SJCRH30 (cell line): ENCODE results near the gene LMBRD2. TPM values are rescaled to one million over a fixed set of nuclear protein-coding genes. Genes with fewer than 3 reads are reported as not detected.

Experiments
- DNase-seq, 2 experiments: peaks; one replicate each; pipeline ENCODE4 v3.0.0-alpha.2; 2015 to 2020
- H3K27ac ChIP-seq: fragments of 250-450 bp; sonication (Bioruptor Pico); 2 replicates; pipeline ENCODE4 v1.5.1; 2020; ENCODE audit warnings: mild to moderate bottlenecking, moderate library complexity
- H3K27me3 ChIP-seq: fragments of 250-450 bp; sonication (Bioruptor Pico); 2 replicates; pipeline ENCODE4 v1.5.1; 2020; ENCODE audit warnings: mild to moderate bottlenecking, moderate library complexity
- H3K36me3 ChIP-seq: fragments of 250-450 bp; sonication (Bioruptor Pico); 2 replicates; pipeline ENCODE4 v1.5.1; 2020; ENCODE audit warnings: mild to moderate bottlenecking, moderate library complexity
- H3K4me1 ChIP-seq: fragments of 250-450 bp; sonication (Bioruptor Pico); 2 replicates; pipeline ENCODE4 v1.5.1; 2020; ENCODE audit warnings: mild to moderate bottlenecking, moderate library complexity
- H3K4me3 ChIP-seq: fragments of 250-450 bp; sonication (Bioruptor Pico); 2 replicates; pipeline ENCODE4 v1.5.1; 2020; ENCODE audit warnings: mild to moderate bottlenecking, moderate library complexity
- H3K9me3 ChIP-seq: fragments of 250-450 bp; sonication (Bioruptor Pico); replicated peaks from 2 replicates; pipeline ENCODE4 v1.5.1; 2020; ENCODE audit warnings: mild to moderate bottlenecking, moderate library complexity
- total RNA-seq: library from RNA; depleted of rRNA; stranded (reverse); fragments of >200 nt; shearing (Covaris generic); gene quantifications from 2 replicates; pipeline ENCODE4 v1.2.3, GENCODE V29; 2014

The LMBRD2 gene
- total RNA-seq, 1 experiment from 2014 or later: 14.9 TPM

GRCh38 chr5:36174119-36174518, 22.4 kb upstream of the LMBRD2 start:
- no peak overlapping the region for H3K4me3 ChIP-seq
- no peak for DNase-seq
- peaks cover 100% of the 10 kb centered on the region for H3K36me3 ChIP-seq
- 0 out of 2 replicates have a peak, but pooled peaks cover 3% of the 10 kb centered on the region for H3K4me1 ChIP-seq
- no peak overlapping the region for H3K27ac ChIP-seq
- no peaks in the 10 kb centered on the region for H3K9me3 ChIP-seq
- no peaks in the 10 kb centered on the region for H3K27me3 ChIP-seq

- Histone ChIP-seq H3K27me3 (no peaks in the 10 kb centered on the region), H3K4me1 (0 out of 2 replicates have a peak, but pooled peaks cover 3% of the 10 kb centered on the region), H3K9me3 (no peaks in the 10 kb centered on the region), H3K4me3 (no peak overlapping the region), H3K27ac (no peak overlapping the region), H3K36me3 (peaks cover 100% of the 10 kb centered on the region)
- DNase-seq: no peak
Observed at GRCh38 chr5:36173426-36173825, 21.7 kb upstream of the LMBRD2 start.

- Histone ChIP-seq H3K36me3 (peaks cover 100% of the 10 kb centered on the region), H3K27ac (no peak overlapping the region), H3K4me3 (no peak overlapping the region), H3K4me1 (peaks cover 3% of the 10 kb centered on the region; the same call in 1 of the 2 replicates), H3K27me3 (no peaks in the 10 kb centered on the region), H3K9me3 (no peaks in the 10 kb centered on the region)
- DNase-seq: no peak
Observed at GRCh38 chr5:36172599-36172998, 20.9 kb upstream of the LMBRD2 start.

GRCh38 chr5:36170832-36171424, 19.2 kb upstream of the LMBRD2 start:
- DNase-seq: no peak
- Histone ChIP-seq H3K4me1 (peaks cover 6% of the 10 kb centered on the region; the same call in 1 of the 2 replicates), H3K36me3 (peaks cover 100% of the 10 kb centered on the region), H3K27me3 (no peaks in the 10 kb centered on the region), H3K4me3 (no peak overlapping the region), H3K9me3 (no peaks in the 10 kb centered on the region), H3K27ac (no peak overlapping the region)

DNA sequence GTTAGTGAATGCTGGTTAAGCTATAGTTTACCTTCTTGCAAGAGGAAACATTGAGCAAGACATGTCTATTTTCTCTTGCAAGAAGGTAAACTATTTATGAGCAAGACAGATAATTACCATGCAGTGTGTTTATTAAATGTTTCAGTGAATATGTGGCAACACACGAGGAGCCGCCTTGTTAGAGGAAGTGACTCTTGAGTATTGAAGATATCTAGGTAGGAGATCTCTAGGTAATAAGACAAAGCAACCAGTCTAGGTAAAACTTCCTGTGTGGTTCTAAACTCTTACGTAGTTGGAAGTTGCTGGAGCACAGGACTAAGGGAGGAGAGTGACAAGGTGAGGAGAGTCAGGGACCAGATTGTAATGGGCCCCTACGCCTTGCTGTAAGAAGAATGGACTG, 17.1 kb upstream of the LMBRD2 start:
- Histone ChIP-seq H3K27ac (no peak overlapping the region), H3K27me3 (no peaks in the 10 kb centered on the region), H3K9me3 (no peaks in the 10 kb centered on the region), H3K4me3 (no peak overlapping the region), H3K4me1 (peaks cover 11% of the 10 kb centered on the region; the same call in 1 of the 2 replicates), H3K36me3 (peaks cover 100% of the 10 kb centered on the region)
- DNase-seq: no peak

DNA sequence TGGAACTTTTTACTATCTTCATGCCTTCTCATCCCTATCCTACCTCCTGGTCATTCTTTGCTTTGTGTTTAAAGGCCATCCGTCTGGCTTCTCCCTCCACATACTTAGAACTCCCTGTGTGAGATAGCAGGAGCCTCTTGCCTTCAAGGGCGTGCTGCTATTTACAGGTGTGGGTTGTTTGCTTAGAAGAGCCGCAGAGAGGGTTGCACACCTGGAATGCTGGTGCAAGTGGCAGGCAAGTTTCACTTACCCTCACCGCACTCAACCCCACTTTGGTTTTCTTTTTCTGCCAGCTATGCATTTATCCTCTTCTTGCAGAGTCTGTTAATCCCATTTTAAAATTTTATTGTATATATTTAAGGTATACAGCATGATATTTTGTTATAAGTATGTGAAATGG, 12.8 kb upstream of the LMBRD2 start:
- Histone ChIP-seq H3K4me1 (peaks cover 54% of the 10 kb centered on the region), H3K36me3 (peaks cover 100% of the 10 kb centered on the region), H3K4me3 (no peak overlapping the region), H3K9me3 (no peaks in the 10 kb centered on the region), H3K27ac (no peak overlapping the region), H3K27me3 (no peaks in the 10 kb centered on the region)
- DNase-seq: no peak

GRCh38 chr5:36162810-36163486, 11.3 kb upstream of the LMBRD2 start:
- Histone ChIP-seq H3K9me3 (no peaks in the 10 kb centered on the region), H3K4me1 (peaks cover 69% of the 10 kb centered on the region), H3K27me3 (no peaks in the 10 kb centered on the region), H3K27ac (no peak overlapping the region), H3K4me3 (no peak overlapping the region), H3K36me3 (peaks cover 100% of the 10 kb centered on the region)
- DNase-seq: no peak

GRCh38 chr5:36161361-36161760, 9.7 kb upstream of the LMBRD2 start:
- Histone ChIP-seq H3K27me3 (no peaks in the 10 kb centered on the region), H3K36me3 (peaks cover 96% of the 10 kb centered on the region), H3K9me3 (no peaks in the 10 kb centered on the region), H3K4me1 (peaks cover 81% of the 10 kb centered on the region), H3K4me3 (no peak overlapping the region), H3K27ac (no peak overlapping the region; the same call in 1 of the 2 replicates)
- no peak for DNase-seq

- peaks cover 78% of the 10 kb centered on the region for H3K4me1 ChIP-seq
- peak overlapping the region; percentile 96 for H3K27ac ChIP-seq
- peaks cover 91% of the 10 kb centered on the region for H3K36me3 ChIP-seq
Observed at GRCh38 chr5:36160617-36161016, 8.9 kb upstream of the LMBRD2 start.

DNA sequence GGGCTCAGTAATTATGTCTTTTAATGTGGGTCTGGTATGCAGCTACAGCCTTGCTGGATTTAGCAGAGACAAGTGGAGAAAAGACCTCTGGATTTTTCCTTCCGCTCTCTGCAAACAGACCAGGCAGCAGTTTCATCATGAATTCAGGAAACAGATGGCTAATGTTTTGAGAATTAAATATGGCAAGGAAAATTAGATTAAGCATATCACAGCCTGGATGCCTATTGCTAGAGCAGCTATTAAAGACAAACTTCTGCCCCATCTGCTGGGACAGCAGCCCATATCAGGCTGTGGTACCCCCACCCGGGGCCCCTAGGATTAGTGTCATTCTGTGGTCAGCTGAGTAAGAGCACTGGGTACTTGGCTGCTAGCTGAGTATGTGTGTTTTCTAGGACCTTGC, 6.5 kb upstream of the LMBRD2 start:
- no peaks in the 10 kb centered on the region for H3K9me3 ChIP-seq
- peak; percentile 81 to 89 for DNase-seq
- no peaks in the 10 kb centered on the region for H3K27me3 ChIP-seq
- peak overlapping the region; percentile 96 for H3K27ac ChIP-seq
- H3K4me3 ChIP-seq: peak overlapping the region; percentile 33
- H3K36me3 ChIP-seq: peaks cover 91% of the 10 kb centered on the region
- H3K4me1 ChIP-seq: peaks cover 72% of the 10 kb centered on the region

More at GRCh38 chr5:36160617-36161016, 8.9 kb upstream of the LMBRD2 start:
- no peaks in the 10 kb centered on the region for H3K9me3 ChIP-seq
- H3K27me3 ChIP-seq: no peaks in the 10 kb centered on the region
- H3K4me3 ChIP-seq: no peak overlapping the region
- DNase-seq: peak; percentile 63 to 82

- Histone ChIP-seq H3K27ac (peak overlapping the region; percentile 96), H3K4me3 (peak overlapping the region; percentile 33), H3K9me3 (no peaks in the 10 kb centered on the region), H3K36me3 (peaks cover 86% of the 10 kb centered on the region), H3K4me1 (peaks cover 57% of the 10 kb centered on the region), H3K27me3 (no peaks in the 10 kb centered on the region)
- DNase-seq: no peak
Observed at GRCh38 chr5:36156619-36157018, 4.9 kb upstream of the LMBRD2 start.

- no peaks in the 10 kb centered on the region for H3K9me3 ChIP-seq
- peak overlapping the region; percentile 96 for H3K27ac ChIP-seq
- peaks cover 52% of the 10 kb centered on the region for H3K4me1 ChIP-seq
- H3K4me3 ChIP-seq: peak overlapping the region; percentile 87
- H3K27me3 ChIP-seq: no peaks in the 10 kb centered on the region
- peaks cover 81% of the 10 kb centered on the region for H3K36me3 ChIP-seq
- peak; percentile 97 to 99 for DNase-seq
Observed at GRCh38 chr5:36156121-36156601, 4.5 kb upstream of the LMBRD2 start.

- DNase-seq: no peak
- H3K9me3 ChIP-seq: no peaks in the 10 kb centered on the region
- H3K36me3 ChIP-seq: peaks cover 73% of the 10 kb centered on the region
- H3K4me1 ChIP-seq: peaks cover 46% of the 10 kb centered on the region
- H3K27ac ChIP-seq: peak overlapping the region; percentile 96
- peak overlapping the region; percentile 87 for H3K4me3 ChIP-seq
- H3K27me3 ChIP-seq: no peaks in the 10 kb centered on the region
Observed at GRCh38 chr5:36155291-36155690, 3.6 kb upstream of the LMBRD2 start.

DNA sequence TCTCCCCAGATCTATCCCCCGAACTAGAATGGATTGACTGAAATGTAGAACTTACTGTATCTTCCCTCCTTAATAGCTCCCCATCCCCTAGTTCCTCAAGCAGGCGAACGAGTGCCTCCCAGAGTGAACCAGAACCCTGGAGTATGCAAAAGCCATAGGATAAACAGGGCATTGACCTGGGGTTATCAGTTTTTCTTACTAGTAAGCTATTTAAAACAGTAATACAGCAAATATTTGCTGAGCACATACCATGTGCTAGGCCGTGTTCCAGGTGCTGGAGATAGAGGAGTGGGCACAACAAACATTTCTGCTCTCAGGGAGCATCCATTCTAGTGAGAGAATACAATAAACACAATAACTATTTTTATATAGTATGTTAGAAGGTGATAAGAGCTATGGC, 2.0 kb upstream of the LMBRD2 start:
- H3K9me3 ChIP-seq: no peaks in the 10 kb centered on the region
- DNase-seq: no peak
- H3K27me3 ChIP-seq: no peaks in the 10 kb centered on the region
- H3K27ac ChIP-seq: peak overlapping the region; percentile 96
- peaks cover 57% of the 10 kb centered on the region for H3K36me3 ChIP-seq
- H3K4me1 ChIP-seq: peaks cover 39% of the 10 kb centered on the region
- peak overlapping the region; percentile 87 for H3K4me3 ChIP-seq

DNA sequence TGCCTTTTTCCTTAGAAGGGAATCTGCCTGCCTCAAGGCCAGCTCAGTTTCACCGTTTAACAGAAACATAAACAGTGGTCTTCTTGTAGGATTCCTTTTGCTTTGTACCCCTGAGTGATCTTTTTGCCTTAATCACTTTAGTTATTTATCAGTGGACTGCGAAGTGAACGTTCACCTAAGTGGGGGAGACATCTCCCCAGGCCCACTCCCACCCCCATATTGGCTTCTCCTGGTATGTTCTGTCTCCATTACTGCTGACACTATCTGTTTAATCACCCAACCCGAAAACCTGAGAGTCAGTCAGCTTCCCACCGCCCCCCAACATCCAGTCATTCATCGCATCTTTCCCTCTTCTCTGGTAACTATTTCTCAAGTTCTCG, 1.6 kb upstream of the LMBRD2 start:
- H3K27me3 ChIP-seq: no peaks in the 10 kb centered on the region
- H3K36me3 ChIP-seq: peaks cover 53% of the 10 kb centered on the region
- peak overlapping the region; percentile 96 for H3K27ac ChIP-seq

More for the DNA sequence above, 1.6 kb upstream of the LMBRD2 start:
- no peak for DNase-seq
- Histone ChIP-seq H3K4me1 (peaks cover 34% of the 10 kb centered on the region), H3K4me3 (peak overlapping the region; percentile 87), H3K9me3 (no peaks in the 10 kb centered on the region)
